ENCODE data around the gene FBXL22. TPM values are rescaled to one million over a fixed set of nuclear protein-coding genes. Genes with fewer than 3 reads are reported as not detected.
A peak's percentile ranks its signal among the peaks of the same experiment; 100 is the strongest.

Gene FBXL22
- total RNA-seq, 6 experiments from 2014 or later = 0.20 to 0.57 (median 0.29) TPM

DNA sequence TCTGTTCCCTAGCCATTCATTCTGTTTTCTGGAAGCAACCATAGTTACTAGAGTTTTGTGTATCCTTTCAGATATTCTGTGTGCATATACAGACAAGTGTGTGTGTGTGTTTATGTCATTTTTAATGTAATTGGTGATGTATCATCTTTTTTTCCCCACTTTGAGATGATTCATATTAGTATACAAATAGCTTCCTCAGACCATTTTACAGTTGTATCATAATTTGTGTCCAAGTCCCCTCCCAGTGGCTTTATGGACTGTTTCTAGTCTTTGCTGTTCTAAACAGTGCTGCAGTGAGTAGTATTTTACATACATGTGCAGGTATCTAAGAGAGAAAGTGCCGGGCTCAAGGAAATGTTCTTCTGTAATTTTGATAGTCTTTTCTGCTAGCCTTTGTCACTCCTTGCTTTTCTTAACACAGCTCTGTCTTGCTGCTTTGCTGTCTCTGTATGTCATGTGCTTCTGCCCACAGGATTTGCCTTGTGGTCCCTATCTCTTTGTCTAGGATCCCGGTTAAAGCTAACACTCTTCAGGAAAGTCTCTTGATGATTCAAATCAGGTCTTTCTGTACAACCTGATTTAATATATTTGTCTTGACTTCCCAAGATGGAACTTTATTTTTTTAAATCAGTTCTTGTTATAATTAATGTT, 31.5 kb upstream of the FBXL22 start:
- TF ChIP-seq, protein P1, sequence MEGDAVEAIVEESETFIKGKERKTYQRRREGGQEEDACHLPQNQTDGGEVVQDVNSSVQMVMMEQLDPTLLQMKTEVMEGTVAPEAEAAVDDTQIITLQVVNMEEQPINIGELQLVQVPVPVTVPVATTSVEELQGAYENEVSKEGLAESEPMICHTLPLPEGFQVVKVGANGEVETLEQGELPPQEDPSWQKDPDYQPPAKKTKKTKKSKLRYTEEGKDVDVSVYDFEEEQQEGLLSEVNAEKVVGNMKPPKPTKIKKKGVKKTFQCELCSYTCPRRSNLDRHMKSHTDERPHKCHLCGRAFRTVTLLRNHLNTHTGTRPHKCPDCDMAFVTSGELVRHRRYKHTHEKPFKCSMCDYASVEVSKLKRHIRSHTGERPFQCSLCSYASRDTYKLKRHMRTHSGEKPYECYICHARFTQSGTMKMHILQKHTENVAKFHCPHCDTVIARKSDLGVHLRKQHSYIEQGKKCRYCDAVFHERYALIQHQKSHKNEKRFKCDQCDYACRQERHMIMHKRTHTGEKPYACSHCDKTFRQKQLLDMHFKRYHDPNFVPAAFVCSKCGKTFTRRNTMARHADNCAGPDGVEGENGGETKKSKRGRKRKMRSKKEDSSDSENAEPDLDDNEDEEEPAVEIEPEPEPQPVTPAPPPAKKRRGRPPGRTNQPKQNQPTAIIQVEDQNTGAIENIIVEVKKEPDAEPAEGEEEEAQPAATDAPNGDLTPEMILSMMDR (IDR thresholded peaks at IDR 0.05) = no peak
- Mint-ChIP-seq H3K27ac (peak overlapping the region; percentile 6; the same call in 1 of the 2 replicates), H3K27me3 (ENCODE audit: insufficient read depth) (no peaks in the 10 kb centered on the region), H3K9me3 (no peaks in the 10 kb centered on the region), H3K4me3 (no peak overlapping the region), H3K36me3 (ENCODE audit: low read depth) (peaks cover 5% of the 10 kb centered on the region; the same call in 1 of the 2 replicates), H3K4me1 (ENCODE audit: low read depth) (peaks cover 13% of the 10 kb centered on the region)
- no peak for DNase-seq

DNA sequence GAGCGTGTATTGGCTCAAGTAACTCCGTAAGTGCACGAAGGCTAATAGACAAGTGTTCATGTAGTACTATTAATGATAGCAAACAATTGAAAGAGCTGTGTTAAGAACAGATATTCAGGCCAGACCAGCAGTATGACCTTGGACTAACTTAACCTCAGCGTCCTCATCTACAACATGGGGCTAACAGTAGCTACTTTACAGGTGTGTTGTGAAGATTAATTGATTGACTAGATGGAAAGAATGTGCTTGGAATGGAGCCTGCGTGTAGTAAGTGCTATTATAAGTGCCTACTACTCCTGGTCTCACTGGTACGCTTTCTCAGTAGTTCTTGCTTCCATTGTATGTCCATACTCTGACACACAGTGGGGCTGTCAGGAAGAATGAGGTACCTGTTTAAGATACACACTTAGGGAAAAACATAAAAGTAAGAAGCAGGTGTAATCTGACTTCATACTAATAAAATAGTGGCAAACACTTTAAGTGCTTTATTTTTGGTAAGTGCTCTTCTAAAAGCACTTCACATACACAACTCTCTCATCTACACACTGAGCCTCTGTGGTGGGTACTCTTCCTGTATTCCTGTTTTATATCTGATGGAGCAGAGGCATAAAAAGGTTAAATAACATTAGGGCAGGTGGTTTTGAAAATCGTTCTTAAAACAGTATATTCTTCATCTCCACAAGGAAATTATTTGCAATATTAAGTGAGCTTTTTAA, 24.3 kb upstream of the FBXL22 start:
- TF ChIP-seq, protein P1 (IDR thresholded peaks at IDR 0.05) = no peak
- Mint-ChIP-seq H3K4me3 (no peak overlapping the region), H3K9me3 (no peaks in the 10 kb centered on the region), H3K4me1 (ENCODE audit: low read depth) (peaks cover 18% of the 10 kb centered on the region), H3K36me3 (ENCODE audit: low read depth) (peaks cover 19% of the 10 kb centered on the region; the same call in 1 of the 2 replicates), H3K27me3 (ENCODE audit: insufficient read depth) (no peaks in the 10 kb centered on the region), H3K27ac (no peak overlapping the region)
- DNase-seq = no peak

DNA sequence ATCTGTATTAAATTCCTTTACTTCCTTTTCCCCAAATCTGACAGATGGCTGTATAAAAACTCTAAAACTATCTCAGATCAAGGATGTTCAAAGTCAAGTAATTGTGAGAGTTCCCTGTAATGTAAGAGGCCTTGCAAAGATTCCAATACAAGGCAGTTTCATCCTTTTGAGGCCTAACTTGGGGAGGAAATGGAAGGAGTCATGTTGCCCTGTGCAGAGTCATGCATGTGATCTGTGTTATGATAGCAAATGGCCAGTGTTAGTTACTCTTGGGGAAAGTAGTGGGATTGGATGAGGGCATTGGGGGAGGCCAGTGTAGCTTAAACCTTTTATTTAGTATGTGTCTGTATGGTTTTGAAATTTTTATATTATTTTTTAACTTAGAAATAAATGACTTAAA, 23.7 kb upstream of the FBXL22 start:
- Mint-ChIP-seq H3K4me1 (ENCODE audit: low read depth) (peaks cover 18% of the 10 kb centered on the region), H3K9me3 (no peaks in the 10 kb centered on the region), H3K4me3 (no peak overlapping the region), H3K27ac (no peak overlapping the region), H3K36me3 (ENCODE audit: low read depth) (peaks cover 19% of the 10 kb centered on the region; the same call in 1 of the 2 replicates), H3K27me3 (ENCODE audit: insufficient read depth) (no peaks in the 10 kb centered on the region)
- DNase-seq = no peak
- TF ChIP-seq, protein P1 (IDR thresholded peaks at IDR 0.05) = no peak

DNA sequence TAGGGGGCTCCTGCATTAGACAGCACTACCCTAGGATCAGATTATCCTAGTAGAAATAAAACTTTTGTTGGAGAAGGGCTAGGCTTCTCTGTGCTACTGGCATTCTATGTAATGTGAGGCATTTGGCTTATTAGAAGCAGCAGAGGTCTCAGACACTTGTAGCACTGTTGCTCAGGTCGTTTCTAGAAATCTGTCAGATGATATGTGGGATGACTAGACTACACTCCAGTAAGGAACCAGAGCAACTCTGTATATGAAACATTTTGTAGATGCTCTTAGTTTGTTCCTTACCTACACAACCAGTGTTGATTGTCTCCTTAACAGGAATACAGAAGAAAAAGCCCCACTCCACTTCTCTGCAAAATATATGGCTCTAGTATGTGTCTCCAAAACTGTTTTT, 21.9 kb upstream of the FBXL22 start:
- Mint-ChIP-seq H3K27ac (no peak overlapping the region), H3K4me3 (no peak overlapping the region), H3K9me3 (no peaks in the 10 kb centered on the region), H3K27me3 (ENCODE audit: insufficient read depth) (no peaks in the 10 kb centered on the region), H3K4me1 (ENCODE audit: low read depth) (peaks cover 18% of the 10 kb centered on the region), H3K36me3 (ENCODE audit: low read depth) (peaks cover 19% of the 10 kb centered on the region; the same call in 1 of the 2 replicates)
- TF ChIP-seq, protein P1 (IDR thresholded peaks at IDR 0.05) = no peak
- no peak for DNase-seq

DNA sequence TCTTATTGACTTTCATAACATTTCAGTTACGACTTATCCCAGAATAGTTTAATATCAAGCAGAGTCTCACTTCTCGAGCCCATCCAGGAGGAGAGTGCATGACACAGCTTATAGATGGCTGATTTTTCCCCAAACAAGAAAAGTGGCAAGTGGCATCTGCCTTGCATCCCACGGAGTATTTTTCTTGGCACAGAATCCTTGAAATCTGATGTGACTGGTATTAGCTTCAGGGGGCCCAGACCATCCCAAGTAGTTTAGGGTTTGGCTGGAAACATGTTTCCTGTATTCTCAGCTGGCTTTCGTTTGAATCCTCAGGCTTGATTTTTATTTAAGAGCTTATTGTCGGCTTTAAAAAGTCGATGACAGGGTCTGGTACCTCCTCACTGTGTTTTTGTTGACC, 20.7 kb upstream of the FBXL22 start:
- Mint-ChIP-seq H3K27ac (no peak overlapping the region; the same call in 1 of the 2 replicates), H3K27me3 (ENCODE audit: insufficient read depth) (no peaks in the 10 kb centered on the region), H3K4me1 (ENCODE audit: low read depth) (peaks cover 18% of the 10 kb centered on the region), H3K9me3 (no peaks in the 10 kb centered on the region), H3K36me3 (ENCODE audit: low read depth) (peaks cover 21% of the 10 kb centered on the region; the same call in 1 of the 2 replicates), H3K4me3 (no peak overlapping the region)
- DNase-seq = no peak
- TF ChIP-seq, protein P1 (IDR thresholded peaks at IDR 0.05) = no peak

Data from HFFc6 (cell line).